Nephron progenitor cell (in vitro differentiated cells): ENCODE data around the gene TOM1L2.

Experiments
- DNase-seq: peaks from one replicate; pipeline ENCODE4 v3.0.0; 2021
- H3K27ac Mint-ChIP-seq: 2 replicates; pipeline ENCODE4 v1.8.0; 2021; ENCODE audit warnings: mild to moderate bottlenecking, moderate library complexity, mixed read lengths
- H3K27me3 Mint-ChIP-seq: 2 replicates; pipeline ENCODE4 v1.8.0; 2021; ENCODE audit warnings: mild to moderate bottlenecking, low read depth, mixed read lengths; ENCODE audit not compliant: poor library complexity
- H3K36me3 Mint-ChIP-seq: 2 replicates; pipeline ENCODE4 v1.8.0; 2021; ENCODE audit warnings: low read depth, mixed read lengths
- H3K4me1 Mint-ChIP-seq: 2 replicates; pipeline ENCODE4 v1.8.0; 2021; ENCODE audit warnings: mixed read lengths
- H3K4me3 Mint-ChIP-seq: 2 replicates; pipeline ENCODE4 v1.8.0; 2021; ENCODE audit warnings: mild to moderate bottlenecking, moderate library complexity, mixed read lengths
- H3K9me3 Mint-ChIP-seq: 2 replicates; pipeline ENCODE4 v1.8.0; 2021; ENCODE audit warnings: mild to moderate bottlenecking, moderate library complexity, mixed read lengths
- CTCF ChIP-seq: fragments of 200-600 bp; sonication (generic); IDR thresholded peaks from 2 replicates; pipeline ENCODE4 v1.5.0; 2021; ENCODE audit warnings: antibody characterized with exemption

Gene TOM1L2

GRCh38 chr17:17859909-17860765 is 112.1 kb downstream of the TOM1L2 start:
- peak; percentile 97 for TF ChIP-seq CTCF
- Mint-ChIP-seq H3K27ac (no peak overlapping the region), H3K36me3 (peaks cover 5% of the 10 kb centered on the region), H3K4me3 (no peak overlapping the region), H3K9me3 (no peaks in the 10 kb centered on the region), H3K4me1 (peaks cover 51% of the 10 kb centered on the region), H3K27me3 (peaks cover 5% of the 10 kb centered on the region)
- DNase-seq, result peak; percentile 74

- Mint-ChIP-seq H3K36me3 (no peaks in the 10 kb centered on the region), H3K4me1 (peaks cover 66% of the 10 kb centered on the region)
These were observed 114.7 kb downstream of the TOM1L2 start for GRCh38 chr17:17857496-17857895.

GRCh38 chr17:17856386-17856785 is 115.8 kb downstream of the TOM1L2 start:
- no peaks in the 10 kb centered on the region for H3K36me3 Mint-ChIP-seq
- H3K4me1 Mint-ChIP-seq, result peaks cover 65% of the 10 kb centered on the region
- no peak overlapping the region for H3K4me3 Mint-ChIP-seq
- H3K27ac Mint-ChIP-seq, result no peak overlapping the region
- no peak for DNase-seq
- TF ChIP-seq CTCF, result no peak
- no peaks in the 10 kb centered on the region for H3K9me3 Mint-ChIP-seq
- H3K27me3 Mint-ChIP-seq, result peaks cover 12% of the 10 kb centered on the region

More at GRCh38 chr17:17857496-17857895, 114.7 kb downstream of the TOM1L2 start:
- no peak for TF ChIP-seq CTCF
- Mint-ChIP-seq H3K27ac (no peak overlapping the region), H3K4me3 (no peak overlapping the region), H3K27me3 (peaks cover 5% of the 10 kb centered on the region), H3K9me3 (no peaks in the 10 kb centered on the region)
- DNase-seq, result no peak

- peaks cover 65% of the 10 kb centered on the region for H3K4me1 Mint-ChIP-seq
- H3K9me3 Mint-ChIP-seq, result no peaks in the 10 kb centered on the region
- no peaks in the 10 kb centered on the region for H3K36me3 Mint-ChIP-seq
- peaks cover 12% of the 10 kb centered on the region for H3K27me3 Mint-ChIP-seq
- H3K4me3 Mint-ChIP-seq, result no peak overlapping the region
- TF ChIP-seq CTCF, result no peak
- no peak for DNase-seq
- H3K27ac Mint-ChIP-seq, result no peak overlapping the region
These were observed 116.2 kb downstream of the TOM1L2 start for GRCh38 chr17:17855976-17856375.

- Mint-ChIP-seq H3K27ac (no peak overlapping the region), H3K4me1 (peaks cover 78% of the 10 kb centered on the region), H3K9me3 (no peaks in the 10 kb centered on the region), H3K36me3 (no peaks in the 10 kb centered on the region), H3K27me3 (peaks cover 14% of the 10 kb centered on the region), H3K4me3 (no peak overlapping the region)
- no peak for TF ChIP-seq CTCF
- DNase-seq, result no peak
These were observed 118.3 kb downstream of the TOM1L2 start for GRCh38 chr17:17853811-17854447.
